ENCODE data around the gene GTF3C4. TPM values are rescaled to one million over a fixed set of nuclear protein-coding genes. Genes with fewer than 3 reads are reported as not detected.

GTF3C4 gene
- total RNA-seq, 2 donors from 2014 or later = 6.2 to 6.9 TPM

GRCh38 chr9:132733260-132733815, 63.1 kb downstream of the GTF3C4 start:
- H3K36me3 ChIP-seq (replicated peaks in 1 of 2; ENCODE audit: insufficient read depth in 1 of 2, low read depth in 2 of 2) = no peaks in the 10 kb centered on the region
- DNase-seq = no peak
- H3K27me3 ChIP-seq = no peaks in the 10 kb centered on the region
- H3K27ac ChIP-seq = no peak overlapping the region
- intact Hi-C loops (cut with DNase I) = no loop called here
- no peaks in the 10 kb centered on the region for H3K4me1 ChIP-seq
- TF ChIP-seq CTCF (IDR thresholded peaks at IDR 0.05) (no peak), POLR2A (IDR thresholded peaks at IDR 0.05) (no peak)
- no peak overlapping the region for H3K4me3 ChIP-seq
- ATAC-seq = no peak
- 74 to 75% methylated on average over 22 of the region's 22 CpGs for WGBS, 2 donors
- H3K9me3 ChIP-seq = no peaks in the 10 kb centered on the region

- WGBS, 2 donors = 89 to 97% methylated on average over 9 of the region's 9 CpGs
- Histone ChIP-seq H3K9me3 (no peaks in the 10 kb centered on the region), H3K27me3 (no peaks in the 10 kb centered on the region), H3K27ac (no peak overlapping the region), H3K4me1 (no peaks in the 10 kb centered on the region), H3K4me3 (no peak overlapping the region), H3K36me3 (replicated peaks in 1 of 2; ENCODE audit: insufficient read depth in 1 of 2, low read depth in 2 of 2) (no peaks in the 10 kb centered on the region)
- intact Hi-C loops (cut with DNase I) = no loop called here
- no peak for TF ChIP-seq CTCF (IDR thresholded peaks at IDR 0.05)
- TF ChIP-seq POLR2A (IDR thresholded peaks at IDR 0.05) = no peak
- ATAC-seq (no peak), DNase-seq (no peak)
Measured at GRCh38 chr9:132739710-132740310, 69.5 kb downstream of the GTF3C4 start.

GRCh38 chr9:132740526-132741309, 70.5 kb downstream of the GTF3C4 start:
- no peaks in the 10 kb centered on the region for H3K36me3 ChIP-seq (replicated peaks in 1 of 2; ENCODE audit: insufficient read depth in 1 of 2, low read depth in 2 of 2)
- ATAC-seq (no peak), DNase-seq (no peak)
- no peaks in the 10 kb centered on the region for H3K9me3 ChIP-seq
- no peak overlapping the region for H3K4me3 ChIP-seq
- no peak overlapping the region for H3K27ac ChIP-seq
- TF ChIP-seq POLR2A (IDR thresholded peaks at IDR 0.05) (no peak), CTCF (IDR thresholded peaks at IDR 0.05) (no peak)
- no peaks in the 10 kb centered on the region for H3K4me1 ChIP-seq
- H3K27me3 ChIP-seq = no peaks in the 10 kb centered on the region
- WGBS, 2 donors = 83 to 87% methylated on average over 13 to 14 of the region's 15 CpGs
- intact Hi-C loops (cut with DNase I) = no loop called here

- Histone ChIP-seq H3K4me3 (no peak overlapping the region), H3K27ac (no peak overlapping the region), H3K27me3 (no peaks in the 10 kb centered on the region), H3K36me3 (replicated peaks in 1 of 2; ENCODE audit: insufficient read depth in 1 of 2, low read depth in 2 of 2) (no peaks in the 10 kb centered on the region), H3K9me3 (no peaks in the 10 kb centered on the region), H3K4me1 (no peaks in the 10 kb centered on the region)
- WGBS, 2 donors = 57 to 66% methylated on average over 14 to 17 of the region's 17 CpGs
- ATAC-seq = no peak
- no peak for TF ChIP-seq CTCF (IDR thresholded peaks at IDR 0.05)
- TF ChIP-seq POLR2A (IDR thresholded peaks at IDR 0.05) = no peak
- intact Hi-C loops (cut with DNase I) = no loop called here
- no peak for DNase-seq
Measured at GRCh38 chr9:132742821-132743311, 72.6 kb downstream of the GTF3C4 start.

Measured in body of pancreas (tissue), 4 donors.